Ectodermal cell (in vitro differentiated cells): ENCODE data around the gene LRBA.

Experiments used
- H3K27ac ChIP-seq: 2 replicates; pipeline ENCODE4 v1.7.0; 2013; ENCODE audit warnings: mild to moderate bottlenecking, low read depth, low read length; ENCODE audit not compliant: insufficient read depth, poor library complexity, severe bottlenecking
- H3K27me3 ChIP-seq: 2 replicates; pipeline ENCODE4 v1.7.0; 2013; ENCODE audit warnings: mild to moderate bottlenecking, low read length; ENCODE audit not compliant: insufficient read depth, control insufficient read depth, poor library complexity, severe bottlenecking
- H3K36me3 ChIP-seq: one replicate; pipeline ENCODE4 v1.7.0; 2013; ENCODE audit warnings: low read length; ENCODE audit not compliant: control insufficient read depth, insufficient read depth
- H3K4me1 ChIP-seq: one replicate; pipeline ENCODE4 v1.7.0; 2013; ENCODE audit warnings: low read length; ENCODE audit not compliant: control insufficient read depth, insufficient read depth
- H3K4me3 ChIP-seq: 2 replicates; pipeline ENCODE4 v1.7.0; 2013; ENCODE audit warnings: low read depth, low read length, control low read depth; ENCODE audit not compliant: insufficient read depth
- H3K9me3 ChIP-seq: 2 replicates; pipeline ENCODE4 v1.7.0; 2013; ENCODE audit warnings: mild to moderate bottlenecking, low read length, moderate library complexity; ENCODE audit not compliant: control insufficient read depth
- WGBS, 2 experiments: methylation state at CpG; one replicate each; pipeline ENCODE4 v1.1.7; 2013; ENCODE audit warnings: missing lambda C conversion rate in 2 of 2; 5-methylcytosine and 5-hydroxymethylcytosine counted together

LRBA gene

GRCh38 chr4:150859453-150859852, 155.6 kb downstream of the LRBA start:
- Histone ChIP-seq H3K4me3 (no peak overlapping the region), H3K4me1 (no peaks in the 10 kb centered on the region)
- WGBS, 2 experiments = 91 to 100% methylated on average over 1 of the region's 1 CpG

GRCh38 chr4:150855981-150856510, 159.0 kb downstream of the LRBA start:
- Histone ChIP-seq H3K4me3 (no peak overlapping the region), H3K27ac (no peak overlapping the region)
- WGBS, 2 experiments = 89% methylated on average over 1 of the region's 1 CpG; no CpG with 5 or more reads in 1 of the 2 experiments

More at GRCh38 chr4:150859453-150859852, 155.6 kb downstream of the LRBA start:
- no peak overlapping the region for H3K27ac ChIP-seq
- H3K27me3 ChIP-seq = no peaks in the 10 kb centered on the region
- no peaks in the 10 kb centered on the region for H3K36me3 ChIP-seq
- no peaks in the 10 kb centered on the region for H3K9me3 ChIP-seq

GRCh38 chr4:150854600-150854999, 160.5 kb downstream of the LRBA start:
- Histone ChIP-seq H3K27ac (no peak overlapping the region), H3K9me3 (no peaks in the 10 kb centered on the region), H3K27me3 (no peaks in the 10 kb centered on the region), H3K4me1 (no peaks in the 10 kb centered on the region), H3K4me3 (no peak overlapping the region), H3K36me3 (peaks cover 6% of the 10 kb centered on the region)
- WGBS, 2 experiments = 83 to 84% methylated on average over 4 of the region's 4 CpGs

More at GRCh38 chr4:150855981-150856510, 159.0 kb downstream of the LRBA start:
- no peaks in the 10 kb centered on the region for H3K27me3 ChIP-seq
- no peaks in the 10 kb centered on the region for H3K9me3 ChIP-seq
- peaks cover 6% of the 10 kb centered on the region for H3K36me3 ChIP-seq
- H3K4me1 ChIP-seq = no peaks in the 10 kb centered on the region

- no peaks in the 10 kb centered on the region for H3K9me3 ChIP-seq
- H3K27ac ChIP-seq = no peak overlapping the region
- no peaks in the 10 kb centered on the region for H3K27me3 ChIP-seq
- H3K4me1 ChIP-seq = no peaks in the 10 kb centered on the region
- no peak overlapping the region for H3K4me3 ChIP-seq
- 92 to 100% methylated on average over 2 of the region's 2 CpGs for WGBS, 2 experiments
- peaks cover 6% of the 10 kb centered on the region for H3K36me3 ChIP-seq
Measured at GRCh38 chr4:150853882-150854281, 161.2 kb downstream of the LRBA start.

- Histone ChIP-seq H3K9me3 (no peaks in the 10 kb centered on the region), H3K4me1 (no peaks in the 10 kb centered on the region), H3K27me3 (no peaks in the 10 kb centered on the region), H3K36me3 (peaks cover 6% of the 10 kb centered on the region), H3K4me3 (no peak overlapping the region), H3K27ac (no peak overlapping the region)
- WGBS, 2 experiments = 94 to 95% methylated on average over 1 of the region's 1 CpG
Measured at GRCh38 chr4:150852216-150852615, 162.9 kb downstream of the LRBA start.

- H3K36me3 ChIP-seq = peaks cover 6% of the 10 kb centered on the region
- no peaks in the 10 kb centered on the region for H3K9me3 ChIP-seq
- 94 to 95% methylated on average over 1 of the region's 1 CpG for WGBS, 2 experiments
- no peaks in the 10 kb centered on the region for H3K4me1 ChIP-seq
- no peak overlapping the region for H3K27ac ChIP-seq
- H3K4me3 ChIP-seq = no peak overlapping the region
- H3K27me3 ChIP-seq = no peaks in the 10 kb centered on the region
Measured at GRCh38 chr4:150849016-150849415, 166.1 kb downstream of the LRBA start.

- H3K4me3 ChIP-seq = no peak overlapping the region
- no peaks in the 10 kb centered on the region for H3K4me1 ChIP-seq
- no peak overlapping the region for H3K27ac ChIP-seq
- peaks cover 4% of the 10 kb centered on the region for H3K36me3 ChIP-seq
- H3K27me3 ChIP-seq = no peaks in the 10 kb centered on the region
- no peaks in the 10 kb centered on the region for H3K9me3 ChIP-seq
- WGBS, 2 experiments = 94 to 95% methylated on average over 8 of the region's 8 CpGs
Measured at GRCh38 chr4:150828159-150828558, 186.9 kb downstream of the LRBA start.

GRCh38 chr4:150827226-150827625, 187.9 kb downstream of the LRBA start:
- no peak overlapping the region for H3K27ac ChIP-seq
- H3K36me3 ChIP-seq = peaks cover 4% of the 10 kb centered on the region
- H3K4me3 ChIP-seq = no peak overlapping the region
- H3K27me3 ChIP-seq = no peaks in the 10 kb centered on the region
- no peaks in the 10 kb centered on the region for H3K4me1 ChIP-seq
- H3K9me3 ChIP-seq = no peaks in the 10 kb centered on the region
- WGBS, 2 experiments = 100% methylated on average over 1 of the region's 1 CpG; no CpG with 5 or more reads in 1 of the 2 experiments

GRCh38 chr4:150826306-150826705, 188.8 kb downstream of the LRBA start:
- Histone ChIP-seq H3K36me3 (peaks cover 4% of the 10 kb centered on the region), H3K9me3 (no peaks in the 10 kb centered on the region), H3K27ac (no peak overlapping the region), H3K4me1 (no peaks in the 10 kb centered on the region), H3K27me3 (no peaks in the 10 kb centered on the region), H3K4me3 (no peak overlapping the region)

GRCh38 chr4:150822407-150822806, 192.7 kb downstream of the LRBA start:
- 89% methylated on average over 5 of the region's 5 CpGs for WGBS, 2 experiments
- no peaks in the 10 kb centered on the region for H3K27me3 ChIP-seq
- H3K4me1 ChIP-seq = no peaks in the 10 kb centered on the region
- H3K36me3 ChIP-seq = peaks cover 4% of the 10 kb centered on the region
- no peaks in the 10 kb centered on the region for H3K9me3 ChIP-seq
- no peak overlapping the region for H3K4me3 ChIP-seq
- no peak overlapping the region for H3K27ac ChIP-seq

GRCh38 chr4:150821641-150822040, 193.4 kb downstream of the LRBA start:
- no peaks in the 10 kb centered on the region for H3K9me3 ChIP-seq
- no peak overlapping the region for H3K4me3 ChIP-seq

More at GRCh38 chr4:150821641-150822040, 193.4 kb downstream of the LRBA start:
- no peaks in the 10 kb centered on the region for H3K4me1 ChIP-seq
- H3K36me3 ChIP-seq = peaks cover 2% of the 10 kb centered on the region
- no peaks in the 10 kb centered on the region for H3K27me3 ChIP-seq
- H3K27ac ChIP-seq = no peak overlapping the region
